Measurements from ENCODE around the gene DVL2.

Gene DVL2

DNA sequence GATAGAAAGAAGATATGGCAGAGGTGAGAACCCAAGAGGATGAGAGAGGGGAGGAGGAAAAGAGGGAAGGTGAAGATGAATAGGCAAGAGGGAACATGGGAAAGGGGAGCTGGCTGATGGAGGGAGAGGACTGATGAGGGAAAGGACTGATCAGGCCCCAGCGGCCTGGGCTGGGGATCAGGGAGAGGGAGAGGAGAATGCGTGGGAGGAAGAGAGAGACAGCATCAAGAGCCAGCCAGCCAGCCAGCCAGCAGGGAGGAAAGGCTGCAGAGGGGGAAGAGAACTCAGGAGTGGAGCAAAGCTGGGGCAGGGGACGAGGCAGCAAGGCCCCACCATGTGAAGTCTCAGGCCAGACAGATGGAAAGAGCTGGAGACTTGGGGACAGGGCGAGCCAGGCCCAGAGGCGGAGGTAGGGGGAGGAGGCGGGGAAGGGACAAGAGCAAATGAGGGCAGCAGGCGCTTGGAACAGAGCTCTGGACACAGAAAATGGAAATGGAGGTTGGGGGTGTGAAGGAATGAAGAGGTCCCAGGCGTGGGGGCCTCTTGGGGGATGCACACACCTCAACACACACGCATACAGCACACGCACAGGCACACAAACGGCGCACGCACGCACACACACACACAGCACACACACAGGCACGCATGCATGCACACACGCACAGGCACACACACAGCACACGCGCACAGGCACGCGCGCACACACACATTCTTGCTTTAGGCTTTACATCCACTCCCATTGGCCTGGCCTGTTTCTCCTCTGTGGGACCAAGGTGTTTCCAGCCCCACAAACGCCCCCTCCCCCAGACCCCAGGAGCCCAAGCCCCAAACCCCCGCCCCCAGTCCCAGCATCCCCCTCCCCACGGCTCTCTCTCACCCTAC, 27.0 kb downstream of the DVL2 start:
- no peak for DNase-seq (ENCODE audit: low spot score)
- in situ Hi-C loops (cut with MboI; ENCODE audit: low sequenced_read_pairs, unreplicated experiment): no loop called here
- no peak for TF ChIP-seq CTCF (IDR thresholded peaks at IDR 0.05; ENCODE audit: borderline replicate concordance, control extremely low read depth, extremely low read depth, insufficient read depth, missing control alignments)

DNA sequence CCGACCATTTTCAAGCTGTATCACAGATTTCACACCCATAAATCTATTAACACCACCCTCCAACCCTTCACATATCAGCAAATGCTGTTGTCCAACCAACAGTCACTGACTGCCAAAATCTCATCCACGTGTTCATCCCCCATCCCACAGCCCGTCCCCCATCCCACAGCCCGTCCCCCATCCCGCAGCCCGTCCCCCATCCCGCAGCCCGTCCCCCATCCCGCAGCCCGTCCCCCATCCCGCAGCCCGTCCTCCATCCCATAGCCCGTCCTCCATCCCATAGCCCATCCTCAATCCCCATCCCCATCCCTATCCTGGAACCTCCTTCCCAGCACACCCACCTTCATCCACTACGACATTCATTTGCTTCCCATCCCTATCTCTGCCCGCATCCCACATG, 28.8 kb downstream of the DVL2 start:
- in situ Hi-C loops (cut with MboI; ENCODE audit: low sequenced_read_pairs, unreplicated experiment): no loop called here
- DNase-seq (ENCODE audit: low spot score): no peak
- TF ChIP-seq CTCF (IDR thresholded peaks at IDR 0.05; ENCODE audit: borderline replicate concordance, control extremely low read depth, extremely low read depth, insufficient read depth, missing control alignments): no peak

DNA sequence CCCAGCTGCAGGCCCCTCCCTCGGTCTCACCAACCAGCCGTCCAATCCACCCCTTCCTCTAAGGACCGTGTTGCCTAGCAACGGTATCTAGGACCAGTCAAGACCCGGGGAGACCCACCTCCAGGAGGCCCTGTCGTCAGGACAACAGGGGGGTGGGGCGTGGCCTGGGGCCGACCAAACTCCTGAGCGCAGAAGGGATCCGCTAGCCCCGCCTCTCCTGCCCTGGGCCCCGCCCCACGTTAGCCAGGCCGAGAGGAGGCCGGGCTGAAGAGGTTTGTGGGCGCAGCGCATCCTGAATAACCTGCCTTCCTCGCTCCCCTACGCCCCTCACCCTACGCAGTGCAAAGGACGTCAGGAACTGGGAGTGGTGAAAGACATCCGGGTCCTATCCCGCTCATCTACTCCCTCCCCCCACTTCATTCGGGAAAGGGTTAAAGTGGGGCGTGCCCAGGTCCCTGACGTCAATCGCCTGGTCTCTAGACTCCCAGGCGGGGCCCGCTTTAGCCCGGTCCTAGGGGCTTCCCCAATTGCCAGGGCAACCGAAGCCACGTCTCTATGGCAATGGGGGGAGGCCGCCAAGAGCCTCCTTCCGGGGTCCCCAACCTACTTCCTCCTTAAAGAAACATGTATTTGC, 29.4 kb downstream of the DVL2 start:
- in situ Hi-C loops (cut with MboI; ENCODE audit: low sequenced_read_pairs, unreplicated experiment): no loop called here
- DNase-seq (ENCODE audit: low spot score): peak; percentile 98
- no peak for TF ChIP-seq CTCF (IDR thresholded peaks at IDR 0.05; ENCODE audit: borderline replicate concordance, control extremely low read depth, extremely low read depth, insufficient read depth, missing control alignments)

DNA sequence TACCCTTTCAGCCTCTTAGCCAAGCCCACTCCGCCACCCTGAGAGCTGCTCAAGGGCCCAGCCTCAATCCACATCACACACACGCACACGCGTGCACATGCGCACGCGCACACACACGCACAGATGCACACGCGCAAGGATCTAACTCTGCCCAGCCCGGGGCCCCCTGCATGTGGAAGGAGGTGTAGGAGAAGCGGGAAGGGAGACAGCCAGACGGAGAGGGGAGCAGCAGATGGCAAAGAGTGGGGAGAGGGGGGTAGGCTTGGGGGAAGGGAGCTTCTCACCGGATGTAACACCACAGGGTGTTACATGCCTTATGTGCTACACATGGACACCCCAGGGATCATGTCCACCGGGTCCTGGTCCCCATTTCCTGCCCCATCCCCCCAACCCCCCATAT, 30.0 kb downstream of the DVL2 start:
- in situ Hi-C loops (cut with MboI; ENCODE audit: low sequenced_read_pairs, unreplicated experiment): no loop called here
- TF ChIP-seq CTCF (IDR thresholded peaks at IDR 0.05; ENCODE audit: borderline replicate concordance, control extremely low read depth, extremely low read depth, insufficient read depth, missing control alignments): no peak
- no peak for DNase-seq (ENCODE audit: low spot score)

- in situ Hi-C loops (cut with MboI; ENCODE audit: low sequenced_read_pairs, unreplicated experiment): no loop called here
- TF ChIP-seq CTCF (IDR thresholded peaks at IDR 0.05; ENCODE audit: borderline replicate concordance, control extremely low read depth, extremely low read depth, insufficient read depth, missing control alignments): no peak
- DNase-seq (ENCODE audit: low spot score): no peak
Observed at GRCh38 chr17:7203391-7203790, 30.9 kb downstream of the DVL2 start.

DNA sequence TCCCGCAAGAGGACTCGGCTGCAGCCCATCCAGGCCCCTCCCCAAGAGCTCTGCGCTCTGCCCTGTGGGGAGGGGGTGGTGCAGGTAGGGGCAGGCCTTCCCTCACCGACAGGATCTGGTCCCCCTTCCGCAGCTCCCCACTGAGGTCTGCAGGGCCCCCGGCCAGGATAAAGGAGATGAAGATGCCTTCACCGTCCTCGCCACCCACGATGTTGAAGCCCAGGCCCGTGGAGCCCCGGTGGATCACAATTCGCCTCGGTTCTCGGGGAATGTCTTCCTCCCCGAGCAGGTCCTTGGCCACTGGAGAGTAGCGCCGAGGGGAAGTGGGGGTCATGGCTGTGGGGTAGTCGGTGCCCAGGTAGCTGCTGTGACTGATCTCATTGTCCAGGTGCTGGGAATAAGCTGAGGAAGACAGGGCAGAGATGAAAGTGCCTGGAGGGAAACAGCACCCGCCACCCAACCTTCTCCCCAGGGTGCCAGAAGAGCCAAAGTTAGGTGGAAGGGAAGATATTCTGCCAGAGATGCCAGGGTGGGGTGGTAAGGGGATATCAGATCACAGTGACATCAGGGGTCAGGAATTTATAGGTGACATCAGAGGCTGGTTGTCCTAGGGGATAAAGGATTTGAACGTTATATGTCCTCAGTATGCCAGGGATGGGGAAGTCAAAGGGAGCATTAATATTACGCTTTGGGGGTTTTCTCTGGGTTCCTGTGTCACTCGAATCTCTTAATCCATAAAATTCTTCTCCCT, 37.5 kb downstream of the DVL2 start:
- DNase-seq (ENCODE audit: low spot score): no peak
- in situ Hi-C loops (cut with MboI; ENCODE audit: low sequenced_read_pairs, unreplicated experiment): no loop called here
- TF ChIP-seq CTCF (IDR thresholded peaks at IDR 0.05; ENCODE audit: borderline replicate concordance, control extremely low read depth, extremely low read depth, insufficient read depth, missing control alignments): no peak
